ENCODE data around the gene SPAG6.

- TF ChIP-seq POLR2A (IDR thresholded peaks at IDR 0.05; ENCODE audit: low read depth, low read length): no peak
- no peak for TF ChIP-seq POLR2AphosphoS5 (IDR thresholded peaks at IDR 0.05; ENCODE audit: low read depth, low read length)
- TF ChIP-seq TAF1 (IDR thresholded peaks at IDR 0.05; ENCODE audit: low read depth, low read length): no peak
- no peak for TF ChIP-seq PAX5 (IDR thresholded peaks at IDR 0.05; ENCODE audit: insufficient read depth, low read length, severe bottlenecking)
- no peak for TF ChIP-seq POU2F2 (IDR thresholded peaks at IDR 0.05; ENCODE audit: low read depth, low read length)
Observed at GRCh38 chr10:22372917-22373316, 27.6 kb downstream of the SPAG6 start.

All from GM12891 (cell line).